NB4 (cell line): Measurements from ENCODE around the gene COL8A1.

ENCODE experiments used
- DNase-seq: peaks from one replicate; pipeline ENCODE4 v3.0.0; 2010; ENCODE audit warnings: low read depth
- H3K4me3 ChIP-seq: one replicate; pipeline ENCODE4 v1.5.1; 2011; ENCODE audit warnings: mild to moderate bottlenecking, low read depth, low read length, moderate library complexity
- MAX ChIP-seq: IDR thresholded peaks from 2 replicates; pipeline ENCODE4 v1.6.1; 2011; ENCODE audit warnings: low read depth, low read length
- MYC ChIP-seq: IDR thresholded peaks from 2 replicates; pipeline ENCODE4 v1.6.1; 2011; ENCODE audit warnings: low read depth, low read length
- POLR2A ChIP-seq: IDR thresholded peaks from 2 replicates; pipeline ENCODE4 v1.6.1; 2011; ENCODE audit warnings: mild to moderate bottlenecking; ENCODE audit not compliant: insufficient read length; ENCODE audit errors: extremely low read depth
- TF ChIP-seq, protein P1 (sequence below): IDR thresholded peaks from one replicate; pipeline ENCODE4 v1.5.1; 2012; ENCODE audit warnings: low read depth, low read length

The COL8A1 gene

DNA sequence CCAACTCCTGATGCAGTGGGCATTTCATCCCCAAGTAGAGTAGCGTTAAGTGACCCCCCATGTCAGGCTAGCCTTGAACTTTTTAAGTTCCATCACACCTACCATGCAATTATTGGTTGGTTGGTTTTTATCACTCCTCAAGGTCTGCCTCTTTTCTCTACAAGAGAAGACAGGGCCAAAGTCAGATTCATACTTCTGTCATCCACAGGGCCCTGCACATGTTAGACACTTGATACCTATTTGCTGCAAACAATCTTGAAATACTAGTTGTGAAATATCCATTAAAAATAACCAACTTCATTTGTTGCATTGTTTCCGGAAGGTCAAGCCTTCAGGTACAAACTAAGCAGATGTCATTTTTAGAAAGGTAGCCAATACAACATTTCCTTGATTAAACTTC, 180.4 kb downstream of the COL8A1 start:
- DNase-seq: no peak
- peak overlapping the region; percentile 87 for H3K4me3 ChIP-seq
- TF ChIP-seq, protein P1, sequence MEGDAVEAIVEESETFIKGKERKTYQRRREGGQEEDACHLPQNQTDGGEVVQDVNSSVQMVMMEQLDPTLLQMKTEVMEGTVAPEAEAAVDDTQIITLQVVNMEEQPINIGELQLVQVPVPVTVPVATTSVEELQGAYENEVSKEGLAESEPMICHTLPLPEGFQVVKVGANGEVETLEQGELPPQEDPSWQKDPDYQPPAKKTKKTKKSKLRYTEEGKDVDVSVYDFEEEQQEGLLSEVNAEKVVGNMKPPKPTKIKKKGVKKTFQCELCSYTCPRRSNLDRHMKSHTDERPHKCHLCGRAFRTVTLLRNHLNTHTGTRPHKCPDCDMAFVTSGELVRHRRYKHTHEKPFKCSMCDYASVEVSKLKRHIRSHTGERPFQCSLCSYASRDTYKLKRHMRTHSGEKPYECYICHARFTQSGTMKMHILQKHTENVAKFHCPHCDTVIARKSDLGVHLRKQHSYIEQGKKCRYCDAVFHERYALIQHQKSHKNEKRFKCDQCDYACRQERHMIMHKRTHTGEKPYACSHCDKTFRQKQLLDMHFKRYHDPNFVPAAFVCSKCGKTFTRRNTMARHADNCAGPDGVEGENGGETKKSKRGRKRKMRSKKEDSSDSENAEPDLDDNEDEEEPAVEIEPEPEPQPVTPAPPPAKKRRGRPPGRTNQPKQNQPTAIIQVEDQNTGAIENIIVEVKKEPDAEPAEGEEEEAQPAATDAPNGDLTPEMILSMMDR: no peak
- no peak for TF ChIP-seq MAX
- no peak for TF ChIP-seq MYC
- no peak for TF ChIP-seq POLR2A

GRCh38 chr3:99823723-99824711, 185.6 kb downstream of the COL8A1 start:
- no peak for DNase-seq
- no peak overlapping the region for H3K4me3 ChIP-seq
- TF ChIP-seq, protein P1: no peak
- TF ChIP-seq MYC: no peak
- no peak for TF ChIP-seq POLR2A
- TF ChIP-seq MAX: no peak

GRCh38 chr3:99825004-99825640, 186.7 kb downstream of the COL8A1 start:
- no peak overlapping the region for H3K4me3 ChIP-seq
- no peak for TF ChIP-seq MAX
- TF ChIP-seq MYC: no peak
- no peak for TF ChIP-seq POLR2A
- TF ChIP-seq, protein P1: no peak
- peak; percentile 35 for DNase-seq

GRCh38 chr3:99829844-99830243, 191.4 kb downstream of the COL8A1 start:
- no peak for TF ChIP-seq MYC
- TF ChIP-seq POLR2A: no peak
- TF ChIP-seq, protein P1: no peak
- TF ChIP-seq MAX: no peak
- no peak for DNase-seq
- no peak overlapping the region for H3K4me3 ChIP-seq

DNA sequence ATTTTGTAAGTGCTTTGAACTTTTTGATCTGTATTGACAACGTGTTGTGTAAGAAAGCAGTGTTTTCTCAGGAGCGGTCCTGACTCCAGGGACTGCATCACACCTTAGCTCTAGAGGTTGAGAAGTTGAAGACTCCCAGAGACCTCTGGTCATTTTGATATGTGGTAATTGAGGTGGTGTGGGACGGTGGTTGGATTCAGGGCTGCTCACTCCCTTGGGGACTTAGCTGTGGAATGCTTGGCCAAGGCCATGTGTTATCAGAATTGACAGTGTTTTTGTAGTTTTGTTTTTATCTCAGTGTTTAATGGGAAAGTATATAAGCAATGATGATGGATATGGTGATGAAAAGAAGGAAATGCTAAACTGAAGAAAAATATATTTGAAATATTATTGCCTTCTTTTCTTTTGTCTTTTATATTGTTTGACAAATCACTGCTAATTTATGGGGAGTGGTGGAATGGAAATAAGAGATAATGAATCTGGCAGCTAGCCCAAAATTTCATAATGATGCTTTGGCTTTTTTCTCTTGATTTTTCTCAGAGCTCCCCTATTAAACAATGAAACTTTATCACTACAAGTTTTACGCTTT, 195.3 kb downstream of the COL8A1 start:
- no peak for DNase-seq
- no peak overlapping the region for H3K4me3 ChIP-seq
- TF ChIP-seq MAX: no peak
- TF ChIP-seq, protein P1: no peak
- no peak for TF ChIP-seq MYC
- TF ChIP-seq POLR2A: no peak
